Measurements from ENCODE around the gene MTREX.
"Not testable (repeated sequence)": the region's sequence is repeated elsewhere in the genome, so short reads cannot be mapped to it uniquely, and the experiment has no call there.

Gene MTREX

GRCh38 chr5:55313870-55314617 is 6.3 kb downstream of the MTREX start:
- no peaks in the 10 kb centered on the region for H3K27me3 ChIP-seq (ENCODE audit: insufficient read depth, poor library complexity, severe bottlenecking)
- peaks cover 36% of the 10 kb centered on the region for H3K36me3 ChIP-seq (ENCODE audit: low read depth)
- no peak for DNase-seq (ENCODE audit: low spot score)
- no peak overlapping the region for H3K27ac ChIP-seq (ENCODE audit: poor library complexity, severe bottlenecking)
- H3K4me3 ChIP-seq (ENCODE audit: severe bottlenecking) = no peak overlapping the region
- no peak for TF ChIP-seq CTCF (IDR thresholded peaks at IDR 0.05; ENCODE audit: poor library complexity, severe bottlenecking)
- no peak for ATAC-seq (ENCODE audit: low read depth)
- H3K4me1 ChIP-seq (ENCODE audit: insufficient read depth, poor library complexity, severe bottlenecking) = peaks cover 12% of the 10 kb centered on the region
- no peaks in the 10 kb centered on the region for H3K9me3 ChIP-seq (ENCODE audit: severe bottlenecking)

GRCh38 chr5:55316289-55316688 is 8.5 kb downstream of the MTREX start:
- Histone ChIP-seq H3K4me1 (ENCODE audit: insufficient read depth, poor library complexity, severe bottlenecking) (no peaks in the 10 kb centered on the region), H3K27ac (ENCODE audit: poor library complexity, severe bottlenecking) (no peak overlapping the region), H3K27me3 (ENCODE audit: insufficient read depth, poor library complexity, severe bottlenecking) (no peaks in the 10 kb centered on the region), H3K9me3 (ENCODE audit: severe bottlenecking) (no peaks in the 10 kb centered on the region), H3K36me3 (ENCODE audit: low read depth) (peaks cover 31% of the 10 kb centered on the region), H3K4me3 (ENCODE audit: severe bottlenecking) (no peak overlapping the region)
- no peak for TF ChIP-seq CTCF (IDR thresholded peaks at IDR 0.05; ENCODE audit: poor library complexity, severe bottlenecking)
- ATAC-seq (ENCODE audit: low read depth) = no peak
- DNase-seq (ENCODE audit: low spot score) = no peak

GRCh38 chr5:55316837-55317236 is 9.0 kb downstream of the MTREX start:
- Histone ChIP-seq H3K9me3 (ENCODE audit: severe bottlenecking) (no peaks in the 10 kb centered on the region), H3K36me3 (ENCODE audit: low read depth) (peaks cover 26% of the 10 kb centered on the region), H3K4me1 (ENCODE audit: insufficient read depth, poor library complexity, severe bottlenecking) (no peaks in the 10 kb centered on the region), H3K27me3 (ENCODE audit: insufficient read depth, poor library complexity, severe bottlenecking) (no peaks in the 10 kb centered on the region), H3K27ac (ENCODE audit: poor library complexity, severe bottlenecking) (no peak overlapping the region), H3K4me3 (ENCODE audit: severe bottlenecking) (no peak overlapping the region)
- TF ChIP-seq CTCF (IDR thresholded peaks at IDR 0.05; ENCODE audit: poor library complexity, severe bottlenecking) = no peak
- DNase-seq (ENCODE audit: low spot score) = no peak
- ATAC-seq (ENCODE audit: low read depth) = no peak

DNA sequence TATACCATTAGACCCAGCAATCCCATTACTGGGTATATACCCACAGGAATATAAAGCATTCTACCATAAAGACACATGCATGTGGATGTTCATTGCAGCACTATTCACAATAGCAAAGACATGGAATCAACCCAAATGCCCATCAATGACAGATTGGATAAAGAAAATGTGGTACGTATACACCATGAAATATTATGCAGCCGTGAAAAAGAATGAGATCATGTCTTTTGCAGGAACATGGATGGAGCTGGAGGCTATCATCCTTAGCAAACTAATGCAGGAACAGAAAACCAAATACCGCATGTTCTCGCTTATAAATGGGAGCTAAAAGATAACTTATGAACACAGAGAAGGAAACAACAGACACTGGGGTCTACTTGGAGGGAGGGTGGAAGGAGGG is 10.4 kb downstream of the MTREX start:
- H3K4me3 ChIP-seq (ENCODE audit: severe bottlenecking); H3K27ac ChIP-seq (ENCODE audit: poor library complexity, severe bottlenecking); H3K27me3 ChIP-seq (ENCODE audit: insufficient read depth, poor library complexity, severe bottlenecking); ATAC-seq (ENCODE audit: low read depth); DNase-seq (ENCODE audit: low spot score); H3K9me3 ChIP-seq (ENCODE audit: severe bottlenecking); H3K4me1 ChIP-seq (ENCODE audit: insufficient read depth, poor library complexity, severe bottlenecking): not testable (repeated sequence)
- H3K36me3 ChIP-seq (ENCODE audit: low read depth) = peaks cover 19% of the 10 kb centered on the region

- no peak for DNase-seq (ENCODE audit: low spot score)
- Histone ChIP-seq H3K4me3 (ENCODE audit: severe bottlenecking) (no peak overlapping the region), H3K36me3 (ENCODE audit: low read depth) (peaks cover 23% of the 10 kb centered on the region), H3K27ac (ENCODE audit: poor library complexity, severe bottlenecking) (no peak overlapping the region), H3K27me3 (ENCODE audit: insufficient read depth, poor library complexity, severe bottlenecking) (no peaks in the 10 kb centered on the region), H3K4me1 (ENCODE audit: insufficient read depth, poor library complexity, severe bottlenecking) (no peaks in the 10 kb centered on the region), H3K9me3 (ENCODE audit: severe bottlenecking) (no peaks in the 10 kb centered on the region)
- no peak for ATAC-seq (ENCODE audit: low read depth)
- TF ChIP-seq CTCF (IDR thresholded peaks at IDR 0.05; ENCODE audit: poor library complexity, severe bottlenecking) = no peak
These were observed 11.7 kb downstream of the MTREX start for GRCh38 chr5:55319491-55319890.
